Activated CD4-positive, alpha-beta T cell treated with anti-CD3 and anti-CD28 coated beads, Interleukin-2, amount 50 U/mL, for 48 hours (primary cell): Measurements from ENCODE around the gene KLF7.

Experiments
- DNase-seq, 2 experiments: peaks; one replicate each; pipeline ENCODE4 v3.0.0-alpha.2; 2020

The KLF7 gene

DNA sequence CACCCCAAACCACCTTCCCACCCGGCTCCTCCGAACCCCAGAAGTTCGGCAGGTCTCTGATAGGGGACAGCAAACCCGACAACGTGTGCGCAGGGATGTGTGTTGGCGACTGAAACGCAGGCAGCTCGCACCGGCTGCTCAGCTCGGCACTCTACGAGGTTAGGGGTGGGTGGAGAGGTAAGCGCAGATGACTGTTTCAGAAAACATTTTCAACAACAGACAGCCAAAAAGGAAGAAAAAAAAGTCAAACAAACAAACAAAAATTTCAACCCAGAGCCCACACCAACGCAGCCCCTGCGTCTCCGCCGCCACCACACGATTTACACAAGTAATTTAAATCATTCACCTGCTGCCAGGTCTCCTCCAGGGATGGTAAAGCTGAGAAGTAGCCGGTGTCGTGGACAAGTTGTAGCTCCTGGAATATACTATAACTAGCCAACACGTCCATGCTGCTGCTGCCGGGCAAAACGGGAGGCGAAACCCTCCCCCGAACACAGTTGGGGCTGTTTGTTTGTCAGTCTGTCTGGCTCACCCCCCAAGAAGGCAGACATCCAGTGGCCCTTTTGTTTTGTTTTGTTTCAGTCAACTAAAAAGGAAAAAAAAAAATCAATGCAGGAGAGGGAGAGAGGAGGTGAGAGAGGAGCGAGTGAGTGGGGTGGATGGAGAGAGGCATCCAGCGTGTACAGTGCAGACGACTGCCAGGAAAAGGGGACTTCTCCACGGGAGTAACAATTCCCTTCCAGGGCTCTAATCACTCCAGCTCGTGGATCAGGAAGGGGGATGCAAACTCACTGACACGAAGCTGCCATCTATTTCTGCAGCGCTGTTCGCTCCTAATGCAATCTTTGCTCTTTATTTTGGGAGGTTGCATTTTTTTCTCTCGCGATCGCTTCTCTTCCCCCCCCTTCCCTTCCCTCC lies at the start of gene KLF7:
Gene KLF7, minus strand, starts transcription at position 828 of the 918 bp plus-strand sequence. Its CDS starts 380 bp downstream, at position 448.
- DNase-seq = peak; percentile 52 to 66

DNA sequence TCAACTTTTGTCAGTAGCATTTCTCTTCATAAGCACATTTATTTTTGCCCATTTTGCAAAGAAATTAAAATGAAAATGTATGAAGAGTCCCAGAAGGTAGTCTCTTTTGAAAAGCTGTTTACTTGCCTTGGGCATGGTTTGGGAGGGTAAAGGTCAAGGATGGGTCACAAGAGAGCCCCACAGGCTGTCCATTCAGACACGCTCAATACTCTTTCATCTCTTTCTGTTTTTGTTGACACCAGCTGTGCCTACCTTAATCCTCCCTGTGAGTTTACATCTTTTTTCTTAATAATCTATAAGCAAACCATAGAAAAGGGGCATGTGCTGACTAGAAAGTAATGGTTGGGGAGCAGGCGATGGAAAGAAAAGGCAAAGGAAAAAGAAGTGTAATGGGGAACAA lies 49.6 kb upstream of the KLF7 start:
- no peak for DNase-seq

- no peak for DNase-seq
These were observed 48.7 kb upstream of the KLF7 start for GRCh38 chr2:207214446-207214845.

GRCh38 chr2:207206011-207206410 lies 40.3 kb upstream of the KLF7 start:
- DNase-seq = no peak

GRCh38 chr2:207205173-207205957 lies 39.6 kb upstream of the KLF7 start:
- no peak for DNase-seq

DNA sequence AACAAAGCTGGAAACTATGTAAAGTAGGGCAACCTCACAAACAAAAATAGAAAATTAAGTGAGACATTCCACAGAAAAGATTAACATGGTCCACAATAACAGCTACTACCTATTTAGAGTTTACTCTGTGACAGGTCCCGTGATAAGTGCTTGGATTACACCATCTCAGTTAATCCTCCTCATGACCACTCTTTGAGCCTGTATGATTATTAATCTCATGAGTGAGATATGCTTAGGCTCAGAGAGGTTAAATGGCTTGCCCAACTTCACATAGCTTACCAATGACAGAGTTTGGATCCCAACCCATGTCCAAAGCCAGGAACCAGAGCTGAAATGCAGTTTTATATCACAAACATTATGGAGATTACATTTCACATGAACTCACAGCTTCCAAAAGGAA lies 37.3 kb upstream of the KLF7 start:
- DNase-seq = no peak

GRCh38 chr2:207202645-207203044 lies 36.9 kb upstream of the KLF7 start:
- DNase-seq = no peak

DNA sequence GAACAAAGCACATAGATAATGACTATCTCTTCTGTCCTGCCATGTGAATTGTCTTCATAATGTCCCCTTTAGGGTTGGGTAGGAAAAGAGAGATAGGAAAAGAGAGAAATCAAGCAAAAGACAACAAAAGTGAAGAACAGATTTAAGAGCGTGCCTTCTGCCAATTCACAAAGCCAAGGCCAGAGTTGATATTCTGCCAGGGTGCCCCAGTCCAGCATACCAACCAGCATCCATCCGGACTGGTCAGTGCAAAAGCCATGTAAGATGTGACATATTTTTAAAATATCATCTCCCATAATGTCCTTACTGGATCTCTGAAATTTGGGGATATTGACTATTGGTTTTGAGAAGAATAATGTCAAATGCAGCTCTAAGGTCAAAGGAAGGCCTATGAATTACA lies 35.7 kb upstream of the KLF7 start:
- DNase-seq = no peak

- no peak for DNase-seq
These were observed 34.4 kb upstream of the KLF7 start for GRCh38 chr2:207200136-207200535.

DNA sequence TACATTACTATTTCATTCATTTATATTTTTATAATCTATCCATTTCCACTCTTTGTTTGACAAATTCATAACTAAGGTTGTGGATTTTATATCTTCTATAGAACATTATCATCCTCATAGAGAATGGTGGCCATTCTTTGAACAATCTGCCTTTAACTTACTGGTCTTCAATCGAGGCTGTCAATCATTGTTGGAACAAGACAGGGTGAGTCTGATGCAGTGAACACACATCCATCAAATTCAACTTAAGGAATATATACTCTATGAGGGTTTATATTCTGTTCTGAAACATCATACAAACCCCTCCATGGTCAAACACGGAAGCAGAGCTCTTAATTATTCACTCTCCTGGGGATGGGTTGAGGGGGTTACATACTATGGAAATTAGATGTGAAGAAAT lies 28.3 kb upstream of the KLF7 start:
- no peak for DNase-seq

GRCh38 chr2:207188626-207189419 lies 23.1 kb upstream of the KLF7 start:
- no peak for DNase-seq

GRCh38 chr2:207185372-207185771 lies 19.6 kb upstream of the KLF7 start:
- DNase-seq = no peak

- no peak for DNase-seq
These were observed 19.0 kb upstream of the KLF7 start for GRCh38 chr2:207184768-207185167.

- DNase-seq = no peak
These were observed 18.6 kb upstream of the KLF7 start for GRCh38 chr2:207184348-207184747.

GRCh38 chr2:207183506-207183905 lies 17.8 kb upstream of the KLF7 start:
- no peak for DNase-seq

- DNase-seq = no peak
These were observed 17.2 kb upstream of the KLF7 start for GRCh38 chr2:207182911-207183310.

GRCh38 chr2:207181526-207182274 lies 16.0 kb upstream of the KLF7 start:
- no peak for DNase-seq

DNA sequence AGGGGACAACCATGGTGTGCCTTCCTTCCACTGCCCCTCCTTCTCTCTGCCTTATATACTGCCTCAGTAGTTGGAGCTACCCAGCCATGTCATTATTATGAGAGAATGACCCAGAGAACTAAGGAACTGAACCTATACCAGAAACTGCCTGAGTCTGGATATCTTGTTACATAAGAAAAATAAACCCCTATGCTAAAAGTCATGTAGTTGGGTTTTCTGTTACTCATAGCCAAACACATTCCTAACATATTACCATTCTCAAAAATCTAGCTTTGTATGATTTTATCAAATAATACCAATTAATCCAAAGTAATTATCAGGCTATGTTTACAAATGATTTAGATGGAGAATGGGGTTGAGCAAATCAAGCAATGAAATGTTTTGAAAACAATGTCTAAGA lies 15.0 kb upstream of the KLF7 start:
- no peak for DNase-seq

- DNase-seq = no peak
These were observed 10.5 kb upstream of the KLF7 start for GRCh38 chr2:207176247-207176646.

DNA sequence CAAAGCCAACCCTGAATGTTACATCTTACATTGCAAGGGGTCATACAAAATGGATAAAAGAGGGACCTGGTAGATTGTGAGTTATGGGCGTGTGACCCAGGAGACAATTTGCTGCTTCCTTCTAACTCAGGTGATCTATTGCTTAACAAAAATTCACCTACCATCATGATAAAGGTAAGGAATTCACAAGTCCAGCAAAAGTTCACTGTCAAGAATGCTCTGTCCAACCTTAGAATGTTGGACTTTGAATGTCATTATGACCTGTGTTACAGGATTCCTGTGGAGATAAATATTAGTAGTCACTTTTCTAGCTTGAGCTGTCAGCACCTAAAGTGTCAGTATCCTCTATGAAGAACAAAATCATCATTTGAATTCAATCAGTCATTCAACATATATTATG lies 7.9 kb upstream of the KLF7 start:
- no peak for DNase-seq

- no peak for DNase-seq
These were observed 1.6 kb upstream of the KLF7 start for GRCh38 chr2:207167099-207167923.
